H1 (cell line): Measurements from ENCODE around the gene MAP1B. TPM values are rescaled to one million over a fixed set of nuclear protein-coding genes. Genes with fewer than 3 reads are reported as not detected.

Experiments used
- CTCF ChIA-PET: fragments of 300-600 bp; sonication (Branson Sonifier 250); formaldehyde crosslinking; loops from one replicate; lab custom pipeline; 2021; ENCODE audit not compliant: partially characterized antibody; lab: Charles Lee
- POLR2A ChIA-PET: fragments of 300-600 bp; sonication (Branson Sonifier 250); formaldehyde crosslinking; loops from one replicate; lab custom pipeline; 2021; ENCODE audit warnings: inconsistent platforms; ENCODE audit not compliant: partially characterized antibody; lab: Charles Lee
- DNase-seq, 2 experiments: peaks; one replicate each; pipeline versions ENCODE4 v3.0.0 to v3.0.0-alpha.2; 2010 to 2022; ENCODE audit warnings: low spot score in 2 of 2, low read depth in 1 of 2, mixed read lengths in 1 of 2
- FAIRE-seq: peaks from 2 replicates; lab custom pipeline; 2011; peaks lifted over from hg19 to GRCh38; lab: Jason Lieb, UNC
- H2AFZ ChIP-seq: 2 replicates; pipeline ENCODE4 v1.8.1; 2012; ENCODE audit warnings: low read length, inconsistent platforms
- H2AK5ac ChIP-seq: 2 replicates; pipeline ENCODE4 v1.6.1; 2013; ENCODE audit warnings: low read depth, low read length
- H2BK120ac ChIP-seq: replicated peaks from 2 replicates; pipeline ENCODE3; 2013; ENCODE audit warnings: low read depth, low read length, inconsistent platforms
- H2BK12ac ChIP-seq: 2 replicates; pipeline ENCODE4 v1.6.1; 2013; ENCODE audit warnings: low read depth, low read length
- H2BK15ac ChIP-seq: 2 replicates; pipeline ENCODE4 v1.6.1; 2013; ENCODE audit warnings: low read length
- H2BK20ac ChIP-seq: 2 replicates; pipeline ENCODE4 v1.6.1; 2013; ENCODE audit warnings: low read length
- H2BK5ac ChIP-seq: 2 replicates; pipeline ENCODE4 v1.6.1; 2013; ENCODE audit warnings: low read depth, low read length
- H3K14ac ChIP-seq: 2 replicates; pipeline ENCODE4 v1.6.1; 2013; ENCODE audit warnings: inconsistent platforms; ENCODE audit not compliant: insufficient read length
- H3K18ac ChIP-seq: 2 replicates; pipeline ENCODE4 v1.6.1; 2013; ENCODE audit warnings: low read length; ENCODE audit errors: extremely low read depth
- H3K23ac ChIP-seq: 2 replicates; pipeline ENCODE4 v1.6.1; 2013; ENCODE audit warnings: inconsistent platforms; ENCODE audit not compliant: insufficient read length
- H3K23me2 ChIP-seq: 2 replicates; pipeline ENCODE4 v1.6.1; 2013; ENCODE audit warnings: low read depth, low read length
- H3K27ac ChIP-seq: 2 replicates; pipeline ENCODE4 v1.6.1; 2011; ENCODE audit warnings: low read depth, low read length, inconsistent platforms
- H3K27me3 ChIP-seq, 4 experiments: replicated peaks in 1 of 4; 1 replicate in 1 of 4; 2 replicates in 3 of 4; pipeline versions ENCODE4 v1.6.1 to v1.8.1; 2011 to 2013; ENCODE audit warnings: low read length in 3 of 4, mild to moderate bottlenecking in 3 of 4, inconsistent platforms in 2 of 4, mixed read lengths in 2 of 4, moderate library complexity in 1 of 4; ENCODE audit not compliant: control insufficient read depth in 3 of 4, insufficient read depth in 3 of 4; ENCODE audit errors: extremely low read depth in 1 of 4
- H3K36me3 ChIP-seq, 4 experiments: 2 replicates each; pipeline versions ENCODE4 v1.6.1 to v1.8.1; 2011 to 2013; ENCODE audit warnings: mild to moderate bottlenecking in 4 of 4, low read length in 3 of 4, moderate library complexity in 2 of 4, control low read depth in 1 of 4, inconsistent platforms in 1 of 4; ENCODE audit not compliant: insufficient read depth in 4 of 4, control insufficient read depth in 2 of 4
- H3K4ac ChIP-seq: replicated peaks from 2 replicates; pipeline ENCODE3; 2013; ENCODE audit warnings: low read length, low read depth, mixed read lengths, inconsistent platforms; ENCODE audit not compliant: insufficient read length
- H3K4me1 ChIP-seq, 4 experiments: replicated peaks in 1 of 4; 1 replicate in 1 of 4; 2 replicates in 3 of 4; pipeline versions ENCODE4 v1.6.1 to v1.8.1; 2011 to 2013; ENCODE audit warnings: low read length in 3 of 4, inconsistent platforms in 2 of 4, mixed read lengths in 1 of 4; ENCODE audit not compliant: insufficient read depth in 4 of 4, control insufficient read depth in 3 of 4
- H3K4me2 ChIP-seq, 2 experiments: 2 replicates each; pipeline versions ENCODE4 v1.6.1 to v1.8.1; 2011 to 2013; ENCODE audit warnings: low read depth in 2 of 2, low read length in 2 of 2, control low read depth in 1 of 2, inconsistent platforms in 1 of 2, mild to moderate bottlenecking in 1 of 2; ENCODE audit not compliant: insufficient read depth in 1 of 2
- H3K4me3 ChIP-seq, 4 experiments: fragments of 200-600, 300-600 bp in 1 of 4; sonication (generic), shearing (Covaris generic), sonication (Bioruptor Twin) in 1 of 4; 2 replicates each; pipeline versions ENCODE4 v1.5.1 to v1.8.1; 2011 to 2016; ENCODE audit warnings: low read length in 4 of 4, low read depth in 3 of 4, control low read depth in 2 of 4, inconsistent platforms in 2 of 4, mild to moderate bottlenecking in 2 of 4, mixed read lengths in 1 of 4, moderate library complexity in 1 of 4; ENCODE audit not compliant: insufficient read depth in 2 of 4; ENCODE audit errors: extremely low read depth in 1 of 4
- H3K56ac ChIP-seq: replicated peaks from 2 replicates; pipeline ENCODE3; 2013; ENCODE audit warnings: low read depth, mild to moderate bottlenecking, mixed read lengths, low read length, inconsistent platforms; ENCODE audit not compliant: insufficient read length
- H3K79me1 ChIP-seq: 2 replicates; pipeline ENCODE4 v1.6.1; 2013; ENCODE audit warnings: low read depth, low read length, control low read depth
- H3K79me2 ChIP-seq, 2 experiments: 2 replicates each; pipeline versions ENCODE4 v1.6.1 to v1.8.1; 2012 to 2013; ENCODE audit warnings: low read length in 2 of 2, mild to moderate bottlenecking in 2 of 2, inconsistent platforms in 1 of 2; ENCODE audit not compliant: insufficient read depth in 2 of 2, control insufficient read depth in 1 of 2
- H3K9ac ChIP-seq, 4 experiments: replicated peaks in 1 of 4; 1 replicate in 1 of 4; 2 replicates in 3 of 4; pipeline versions ENCODE4 v1.6.1 to v1.8.1; 2011 to 2013; ENCODE audit warnings: low read depth in 3 of 4, low read length in 3 of 4, control low read depth in 2 of 4, mild to moderate bottlenecking in 2 of 4, moderate library complexity in 2 of 4, inconsistent platforms in 1 of 4; ENCODE audit errors: extremely low read depth in 1 of 4
- H3K9me3 ChIP-seq, 2 experiments: 2 replicates each; pipeline versions ENCODE4 v1.6.1 to v1.8.1; 2012 to 2013; ENCODE audit warnings: mild to moderate bottlenecking in 2 of 2, moderate library complexity in 2 of 2, control low read depth in 1 of 2, inconsistent platforms in 1 of 2, low read depth in 1 of 2, low read length in 1 of 2, mixed read lengths in 1 of 2; ENCODE audit not compliant: insufficient read depth in 2 of 2
- H4K20me1 ChIP-seq, 2 experiments: replicated peaks in 1 of 2; 2 replicates each; pipeline versions ENCODE3 to v1.8.1; 2011 to 2013; ENCODE audit warnings: inconsistent platforms in 2 of 2, low read length in 2 of 2, mild to moderate bottlenecking in 1 of 2; ENCODE audit not compliant: insufficient read depth in 2 of 2, control insufficient read depth in 1 of 2
- H4K5ac ChIP-seq: 2 replicates; pipeline ENCODE4 v1.6.1; 2013; ENCODE audit warnings: low read length, low read depth, mixed read lengths, inconsistent platforms; ENCODE audit not compliant: insufficient read length
- H4K8ac ChIP-seq: 2 replicates; pipeline ENCODE4 v1.8.0; 2013; ENCODE audit warnings: mild to moderate bottlenecking, moderate library complexity, low read length, inconsistent platforms; ENCODE audit not compliant: insufficient read depth; ENCODE audit errors: extremely low read depth
- H4K91ac ChIP-seq: replicated peaks from 2 replicates; pipeline ENCODE3; 2013; ENCODE audit warnings: low read length, mixed read lengths, inconsistent platforms; ENCODE audit not compliant: insufficient read length
- ASH2L ChIP-seq: fragments of 200-600, 300-600 bp; sonication (generic); IDR thresholded peaks from one replicate; pipeline ENCODE4 v1.7.1; 2017; ENCODE audit warnings: low read length
- ATF3 ChIP-seq: IDR thresholded peaks from 2 replicates; pipeline ENCODE4 v1.6.1; 2011; ENCODE audit warnings: low read depth, mild to moderate bottlenecking, low read length; ENCODE audit not compliant: insufficient read depth
- CEBPB ChIP-seq: IDR thresholded peaks from 2 replicates; pipeline ENCODE4 v1.6.1; 2012; ENCODE audit warnings: low read depth, low read length
- CREB1 ChIP-seq: IDR thresholded peaks from 2 replicates; pipeline ENCODE4 v1.6.1; 2012; ENCODE audit warnings: inconsistent platforms
- GABPA ChIP-seq: IDR thresholded peaks from 2 replicates; pipeline ENCODE4 v1.6.1; 2011; ENCODE audit warnings: mild to moderate bottlenecking, low read length, moderate library complexity, borderline replicate concordance; ENCODE audit not compliant: insufficient read depth
- KDM4A ChIP-seq: IDR thresholded peaks from one replicate; pipeline ENCODE4 v1.7.1; 2012; ENCODE audit warnings: low read depth, mild to moderate bottlenecking, moderate library complexity, low read length, inconsistent platforms; ENCODE audit not compliant: severe bottlenecking
- MAFK ChIP-seq: IDR thresholded peaks from 2 replicates; pipeline ENCODE4 v1.6.1; 2012; ENCODE audit warnings: low read depth, mild to moderate bottlenecking, improper control_type of control experiment, low read length
- NANOG ChIP-seq: IDR thresholded peaks from 2 replicates; pipeline ENCODE4 v1.6.1; 2011; ENCODE audit warnings: low read length, low read depth, mild to moderate bottlenecking, inconsistent platforms; ENCODE audit not compliant: insufficient read depth, poor library complexity, severe bottlenecking
- RAD21 ChIP-seq, 2 experiments: IDR thresholded peaks in 1 of 2; conservative IDR thresholded peaks in 1 of 2; 2 replicates each; pipeline ENCODE4 v1.6.1; 2011; ENCODE audit warnings: low read depth in 2 of 2, low read length in 2 of 2, improper control_type of control experiment in 1 of 2, inconsistent platforms in 1 of 2, mild to moderate bottlenecking in 1 of 2, moderate library complexity in 1 of 2
- SP1 ChIP-seq: IDR thresholded peaks from 2 replicates; pipeline ENCODE4 v1.6.1; 2011; ENCODE audit warnings: low read depth, low read length
- SP2 ChIP-seq: IDR thresholded peaks from 2 replicates; pipeline ENCODE4 v1.6.1; 2012; ENCODE audit warnings: mild to moderate bottlenecking, low read length, inconsistent platforms
- TAF7 ChIP-seq: optimal IDR thresholded peaks from 2 replicates; pipeline ENCODE3; 2011; ENCODE audit warnings: low read depth, mild to moderate bottlenecking, inconsistent platforms, low read length, moderate library complexity, borderline replicate concordance
- WGBS, 2 experiments: shearing (Covaris generic) in 1 of 2; methylation state at CpG; one replicate each; pipeline versions ENCODE4 v1.1.6 to v1.1.7; 2013 to 2015; ENCODE audit warnings: low lambda C conversion rate in 2 of 2, mixed read lengths in 2 of 2, inconsistent platforms in 1 of 2, low coverage in 1 of 2, missing lambda C conversion rate in 1 of 2; ENCODE audit not compliant: insufficient replicate concordance in 2 of 2, insufficient coverage in 1 of 2, insufficient read length in 1 of 2; ENCODE audit errors: extremely low coverage in 1 of 2, missing lambda C conversion rate in 1 of 2; 5-methylcytosine and 5-hydroxymethylcytosine counted together
- polyA plus RNA-seq, 7 experiments: library from polyadenylated mRNA; depleted of rRNA in 3 of 7; stranded (reverse) in 5 of 7; unstranded in 2 of 7; fragments of >200 nt in 5 of 7; fragments of 200-250 nt in 2 of 7; gene quantifications; 1 replicate in 5 of 7; 2 replicates in 1 of 7; 4 replicates in 1 of 7; pipeline versions ENCODE4 v1.2.1 to v1.2.3, GENCODE V29; 2011 to 2013; ENCODE audit warnings: missing spikeins in 2 of 7, mixed read lengths in 2 of 7
- total RNA-seq: library from RNA; stranded (reverse); fragmentation: NEBNext Ultra II Directional; extraction: Animal tissue kit (Norgen Biotek cat#: 25700); gene quantifications from 2 replicates; pipeline ENCODE4 v1.2.1, GENCODE V29; 2021

Gene MAP1B
- total and polyA plus RNA-seq, 2 of the 8 experiments (the other 6 are each of a cell fraction or from before 2014, with no cell fraction given): 24.5 to 120 TPM

- peaks cover 12 to 25% (median 20%) of the 10 kb centered on the region in 4 experiments for H3K4me1 ChIP-seq
- peak overlapping the region; percentile 49 for H4K5ac ChIP-seq
- H2BK12ac ChIP-seq: peak overlapping the region; percentile 99
- FAIRE-seq: peak; percentile 93
- CTCF ChIA-PET: interaction anchor here (0.6 to 4.2 kb wide), 10 partner anchors 13 to 242 kb away, joined by 3 to 25 read pairs (median 3); no protein-coding TSS in a partner anchor
- H2BK20ac ChIP-seq: peak overlapping the region; percentile 29; the same call in 1 of the 2 replicates
- peak overlapping the region in 3 of 4 experiments; percentile 16 to 32 (median 30); a peak in 4 of 8 replicates for H3K4me3 ChIP-seq
- peak overlapping the region; percentile 70 for H2BK120ac ChIP-seq
- peak overlapping the region in 3 of 4 experiments; percentile 30 to 50 (median 36); a peak in 3 of 7 replicates for H3K9ac ChIP-seq
- peak overlapping the region; percentile 68 for H3K18ac ChIP-seq
- no peaks in the 10 kb centered on the region for H3K79me1 ChIP-seq
- no peaks in the 10 kb centered on the region for H3K36me3 ChIP-seq
- H2BK15ac ChIP-seq: no peak overlapping the region
- H2BK5ac ChIP-seq: peak overlapping the region; percentile 89
- H3K23ac ChIP-seq: no peak overlapping the region
- H3K9me3 ChIP-seq: no peaks in the 10 kb centered on the region
- H4K8ac ChIP-seq: no peak overlapping the region
- no peaks in the 10 kb centered on the region for H3K23me2 ChIP-seq
- H2AFZ ChIP-seq: peak overlapping the region; percentile 83; the same call in 1 of the 2 replicates
- peak overlapping the region; percentile 70 for H4K91ac ChIP-seq
- DNase-seq: peak; percentile 78 to 81
- H3K4ac ChIP-seq: peak overlapping the region; percentile 40
- H4K20me1 ChIP-seq: no peaks in the 10 kb centered on the region
- WGBS, 2 experiments: 20% methylated on average over 4 of the region's 4 CpGs; no CpG with 5 or more reads in 1 of the 2 experiments
- H3K27ac ChIP-seq: peak overlapping the region; percentile 85; the same call in 1 of the 2 replicates
- H3K79me2 ChIP-seq: no peaks in the 10 kb centered on the region
- POLR2A ChIA-PET: interaction anchor here (0.6 to 3.0 kb wide), 4 partner anchors 10 to 107 kb away, joined by 3 to 14 read pairs (median 9); partner anchors contain the start of gene MAP1B
- H3K27me3 ChIP-seq: no peaks in the 10 kb centered on the region
- no peak overlapping the region for H3K56ac ChIP-seq
- H3K14ac ChIP-seq: no peak overlapping the region
- H2AK5ac ChIP-seq: no peak overlapping the region
- peak overlapping the region; percentile 63 to 82 for H3K4me2 ChIP-seq
- no peak for TF ChIP-seq CEBPB
- no peak for TF ChIP-seq GABPA
- TF ChIP-seq TAF7: no peak
- peak; percentile 74 for TF ChIP-seq SP1
- TF ChIP-seq KDM4A: no peak
- TF ChIP-seq SP2: no peak
- no peak for TF ChIP-seq MAFK
- TF ChIP-seq RAD21 (IDR thresholded peaks at IDR 0.05 in 1 of 2, conservative IDR thresholded peaks at IDR 0.05 in 1 of 2; ENCODE audit: low read depth in 2 of 2, low read length in 2 of 2): 0 out of 4 replicates have a peak, but pooled peaks of 1 of the 2 experiments have one; percentile 5
- no peak for TF ChIP-seq CREB1
- peak; percentile 97 for TF ChIP-seq ASH2L
- TF ChIP-seq ATF3: no peak
- TF ChIP-seq NANOG: peak; percentile 72
Observed at GRCh38 chr5:72065751-72066255, 41.5 kb upstream of the MAP1B start.
